GM18873 (cell line): ENCODE data around the gene ARHGAP21.
A peak's percentile ranks its signal among the peaks of the same experiment; 100 is the strongest.
"Not testable (repeated sequence)": the region's sequence is repeated elsewhere in the genome, so short reads cannot be mapped to it uniquely, and the experiment has no call there.

ENCODE experiments used
- ATAC-seq: cut with Tn5 transposase; IDR thresholded peaks from one replicate; pipeline ENCODE4 v1.9.1; 2021; ENCODE audit warnings: mild to moderate bottlenecking, moderate library complexity, moderate number of reproducible peaks; ENCODE audit not compliant: unreplicated experiment, low FRiP score

Gene ARHGAP21

GRCh38 chr10:24690961-24691512 lies 32.6 kb downstream of the ARHGAP21 start:
- ATAC-seq = no peak

DNA sequence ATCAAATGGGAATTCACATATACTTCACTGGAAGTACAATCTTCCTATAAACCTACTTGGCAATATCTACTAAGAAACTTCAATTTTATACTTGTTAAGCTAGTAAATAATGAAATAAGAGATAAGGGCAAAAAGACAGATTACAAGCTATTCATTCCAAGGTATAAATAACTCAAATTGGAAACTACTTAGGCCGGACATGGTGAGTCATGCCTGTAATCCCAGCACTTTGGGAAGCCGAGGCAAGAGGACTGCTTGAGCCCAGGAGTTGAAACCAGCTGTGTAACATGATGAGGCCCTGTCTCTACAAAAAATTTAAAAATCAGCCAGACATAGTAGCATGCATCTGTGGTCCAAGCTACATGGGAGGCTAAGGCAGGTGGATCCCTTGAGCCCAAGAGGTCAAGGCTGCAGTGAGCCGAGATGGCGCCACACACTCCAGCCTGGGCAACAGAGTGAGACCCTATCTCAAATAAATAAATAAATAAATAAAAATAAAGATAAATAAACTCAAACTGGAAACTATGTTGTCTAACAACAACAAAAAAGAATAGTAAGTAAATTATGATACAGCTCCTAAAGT lies 37.6 kb downstream of the ARHGAP21 start:
- no peak for ATAC-seq

DNA sequence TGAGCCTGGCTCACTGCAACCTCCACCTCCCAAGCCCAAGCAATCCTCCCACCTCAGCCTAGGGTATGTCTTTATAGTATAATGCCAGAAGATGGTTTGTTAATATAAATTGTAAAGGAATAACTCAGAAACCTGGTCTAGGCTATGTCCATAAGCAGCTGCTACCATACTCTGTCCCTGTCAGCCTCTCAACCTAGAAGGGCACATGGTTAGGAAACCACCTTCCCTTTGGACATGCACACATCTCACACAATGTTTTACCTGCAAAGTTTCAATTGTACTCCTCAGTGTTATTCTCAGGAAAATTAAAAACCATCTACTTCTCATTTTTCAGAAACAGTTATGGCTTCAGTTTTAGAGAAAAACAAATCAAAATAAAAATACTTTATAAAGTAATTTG lies 40.1 kb downstream of the ARHGAP21 start:
- no peak for ATAC-seq

DNA sequence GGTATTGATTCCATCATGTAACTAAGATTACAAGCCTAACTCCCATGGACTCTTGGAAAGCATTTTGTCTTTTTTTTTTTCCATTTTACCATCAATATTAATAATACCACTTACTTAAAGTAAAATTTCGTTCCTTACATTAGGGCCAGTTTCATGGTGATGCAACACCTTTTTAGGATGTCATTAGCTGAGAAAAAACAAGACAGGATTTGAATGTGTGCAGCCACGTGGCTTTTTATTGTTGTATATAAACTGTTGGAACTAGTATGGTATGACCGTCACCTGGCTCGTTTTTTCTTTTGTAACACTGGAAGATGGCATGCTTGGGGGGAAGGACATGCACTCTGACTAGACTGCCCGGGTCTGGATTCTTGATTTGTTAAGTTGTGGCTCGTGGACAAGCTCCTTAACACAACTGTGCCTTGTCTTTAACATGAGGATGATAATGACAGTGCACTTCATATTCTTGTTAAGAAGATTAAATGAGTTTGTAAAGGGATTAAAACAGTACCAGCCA lies 42.1 kb downstream of the ARHGAP21 start:
- no peak for ATAC-seq

DNA sequence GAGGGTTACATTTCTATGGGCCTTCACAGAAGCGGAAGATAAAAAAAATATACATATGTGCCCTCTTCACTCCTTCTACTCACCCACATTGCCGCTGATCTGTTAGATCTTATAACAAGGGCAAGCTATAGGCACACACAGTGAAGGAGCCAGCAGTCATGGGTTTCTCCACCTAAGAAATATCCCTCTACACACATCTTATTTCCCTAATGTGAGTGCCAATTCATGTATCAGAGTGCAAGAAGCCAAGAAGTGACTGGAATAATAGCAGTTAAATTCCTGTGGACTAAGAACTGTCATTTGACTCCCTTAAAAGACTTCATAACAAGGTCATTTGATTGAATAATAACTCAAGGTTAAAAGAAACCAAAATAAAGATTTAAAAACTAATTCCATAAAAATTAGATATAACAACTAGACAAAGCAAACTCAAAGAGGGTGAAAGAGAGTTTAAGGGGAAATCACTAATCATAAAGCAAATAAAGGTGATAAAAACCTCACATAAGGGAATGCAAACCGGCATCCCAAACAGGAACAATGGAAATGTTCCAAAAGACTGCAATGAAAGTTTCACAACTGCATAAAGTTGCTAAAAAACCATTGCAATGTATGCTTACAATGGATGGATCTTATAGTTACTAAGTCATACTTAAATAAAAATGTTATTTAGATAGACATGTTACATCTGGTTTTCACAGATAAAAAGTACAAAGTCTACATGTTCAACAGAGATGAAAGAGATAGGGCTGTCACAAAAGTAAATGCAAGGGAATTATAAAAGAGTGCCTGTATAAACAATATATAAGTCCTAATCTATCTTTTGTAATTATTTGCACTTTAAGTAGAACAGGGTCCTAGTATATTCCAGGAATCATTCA lies 42.8 kb downstream of the ARHGAP21 start:
- ATAC-seq = no peak

DNA sequence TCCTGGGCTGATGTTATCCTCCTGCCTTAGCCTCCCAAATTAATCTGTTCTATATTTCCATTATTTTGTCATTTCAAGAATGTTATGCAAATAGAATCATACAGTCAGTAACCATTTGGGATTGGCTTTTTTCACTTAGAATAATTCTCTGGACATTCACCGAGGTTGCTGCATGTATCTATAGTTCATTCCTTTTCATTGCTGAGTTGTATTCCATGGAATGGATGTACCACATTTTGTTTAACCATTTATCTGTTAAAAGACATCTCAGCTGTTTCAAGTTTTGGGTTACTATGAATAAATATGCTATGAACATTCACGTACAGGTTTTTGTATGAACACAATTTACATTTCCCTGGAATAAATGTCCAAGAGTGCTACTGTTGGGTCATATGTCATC lies 44.9 kb downstream of the ARHGAP21 start:
- ATAC-seq = no peak

DNA sequence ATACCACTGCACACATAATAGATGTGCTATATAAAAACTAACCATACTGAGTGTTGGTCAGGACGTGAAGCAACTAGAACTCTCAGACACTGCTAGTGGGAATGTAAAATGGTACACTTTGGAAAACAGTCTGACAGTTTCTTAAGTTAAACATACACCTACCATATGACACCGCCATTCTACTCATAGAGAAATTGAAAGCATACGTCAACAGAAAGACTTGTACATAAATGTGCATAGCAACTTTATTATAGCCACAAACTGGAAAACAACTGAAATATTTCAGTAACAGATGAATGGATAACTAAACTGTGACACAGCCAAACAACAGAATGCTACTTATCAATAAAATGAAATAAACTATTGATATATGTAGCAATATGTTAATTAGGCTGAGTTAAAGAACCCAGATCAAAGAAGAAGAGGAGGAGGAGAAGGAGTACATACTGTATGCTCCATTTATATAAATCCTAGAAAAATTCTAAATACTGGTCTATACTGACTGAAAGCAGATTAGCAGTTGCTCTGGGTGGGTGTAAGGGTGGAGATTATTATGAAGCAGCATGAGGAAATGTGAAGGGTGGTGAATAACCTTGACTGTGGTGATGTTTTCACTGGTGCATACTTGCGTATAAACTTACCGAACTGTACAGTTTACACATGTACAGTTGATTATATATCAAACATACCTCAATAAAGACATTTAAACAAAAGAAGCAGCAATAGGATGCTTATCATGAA lies 48.6 kb downstream of the ARHGAP21 start:
- peak; percentile 74 for ATAC-seq

GRCh38 chr10:24670964-24671670 lies 52.6 kb downstream of the ARHGAP21 start:
- no peak for ATAC-seq

DNA sequence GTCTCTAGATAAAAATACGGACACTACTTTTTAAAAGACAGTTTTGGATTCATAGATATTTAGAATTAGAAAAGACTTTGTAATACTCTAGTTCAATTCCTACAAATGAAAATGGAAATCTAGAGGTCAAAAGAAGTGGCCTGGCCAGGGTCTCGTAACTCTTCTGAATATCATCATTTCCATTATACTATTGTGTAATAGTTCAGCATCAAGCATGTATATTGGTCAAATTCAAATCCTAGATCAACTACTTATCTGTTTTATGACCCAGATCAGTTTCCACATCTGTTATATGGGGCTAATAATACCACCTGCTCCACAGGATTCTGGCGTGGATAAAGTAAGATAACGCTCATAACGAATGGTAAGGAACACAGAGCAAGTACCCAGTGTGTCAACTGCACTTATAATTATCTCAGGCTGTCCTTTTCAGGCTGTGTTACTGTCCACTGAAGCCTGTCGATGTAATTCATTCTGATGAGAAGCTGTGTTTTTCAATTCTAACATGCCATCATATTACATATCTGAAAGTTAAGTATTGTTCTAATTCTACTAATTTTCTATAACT lies 54.3 kb downstream of the ARHGAP21 start:
- no peak for ATAC-seq

GRCh38 chr10:24668247-24668646 lies 55.4 kb downstream of the ARHGAP21 start:
- no peak for ATAC-seq

DNA sequence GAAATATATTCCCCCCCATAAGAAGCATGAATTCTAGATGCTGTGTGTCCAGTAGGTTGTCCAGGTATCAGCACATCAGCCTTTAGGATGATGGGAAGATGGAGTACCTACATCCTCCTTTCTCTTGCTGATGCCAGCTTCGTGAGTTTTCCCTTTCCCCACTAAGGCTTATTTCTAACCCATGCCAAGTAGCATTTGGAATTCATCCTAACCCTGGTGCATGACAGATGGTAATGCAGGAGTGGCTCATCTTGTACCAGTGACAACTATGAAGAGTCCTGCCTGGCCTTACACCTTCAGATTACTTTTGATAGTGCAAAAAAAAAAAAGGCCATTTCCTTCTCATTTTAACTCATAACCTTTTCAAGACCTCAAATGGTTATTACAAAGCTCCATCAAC lies 58.7 kb downstream of the ARHGAP21 start:
- no peak for ATAC-seq

GRCh38 chr10:24661376-24661775 lies 62.3 kb downstream of the ARHGAP21 start:
- ATAC-seq = no peak

DNA sequence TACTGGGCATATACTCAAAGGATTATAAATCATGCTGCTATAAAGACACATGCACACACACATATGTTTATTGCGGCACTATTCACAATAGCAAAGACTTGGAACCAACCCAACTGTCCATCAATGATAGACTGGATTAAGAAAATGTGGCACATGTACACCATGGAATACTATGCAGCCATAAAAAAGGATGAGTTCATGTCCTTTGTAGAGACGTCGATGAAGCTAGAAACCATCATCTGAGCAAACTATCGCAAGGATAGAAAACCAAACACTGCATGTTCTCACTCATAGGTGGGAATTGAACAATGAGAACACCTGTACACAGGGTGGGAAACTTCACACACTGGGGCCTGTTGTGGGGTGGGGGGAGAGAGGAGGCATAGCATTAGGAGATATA lies 65.4 kb downstream of the ARHGAP21 start:
- not testable (repeated sequence) for ATAC-seq

DNA sequence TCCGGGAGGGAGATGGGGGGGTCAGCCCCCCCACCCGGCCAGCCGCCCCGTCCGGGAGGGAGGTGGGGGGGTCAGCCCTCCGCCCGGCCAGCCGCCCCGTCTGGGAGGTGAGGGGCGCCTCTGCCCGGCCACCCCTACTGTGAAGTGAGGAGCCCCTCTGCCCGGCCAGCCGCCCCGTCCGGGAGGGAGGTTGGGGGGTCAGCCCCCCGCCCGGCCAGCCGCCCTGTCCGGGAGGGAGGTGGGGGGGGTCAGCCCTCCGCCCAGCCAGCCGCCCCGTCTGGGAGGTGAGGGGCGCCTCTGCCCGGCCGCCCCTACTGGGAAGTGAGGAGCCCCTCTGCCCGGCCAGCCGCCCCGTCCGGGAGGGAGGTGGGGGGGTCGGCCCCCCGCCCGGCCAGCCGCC lies 67.4 kb downstream of the ARHGAP21 start:
- ATAC-seq = not testable (repeated sequence)

DNA sequence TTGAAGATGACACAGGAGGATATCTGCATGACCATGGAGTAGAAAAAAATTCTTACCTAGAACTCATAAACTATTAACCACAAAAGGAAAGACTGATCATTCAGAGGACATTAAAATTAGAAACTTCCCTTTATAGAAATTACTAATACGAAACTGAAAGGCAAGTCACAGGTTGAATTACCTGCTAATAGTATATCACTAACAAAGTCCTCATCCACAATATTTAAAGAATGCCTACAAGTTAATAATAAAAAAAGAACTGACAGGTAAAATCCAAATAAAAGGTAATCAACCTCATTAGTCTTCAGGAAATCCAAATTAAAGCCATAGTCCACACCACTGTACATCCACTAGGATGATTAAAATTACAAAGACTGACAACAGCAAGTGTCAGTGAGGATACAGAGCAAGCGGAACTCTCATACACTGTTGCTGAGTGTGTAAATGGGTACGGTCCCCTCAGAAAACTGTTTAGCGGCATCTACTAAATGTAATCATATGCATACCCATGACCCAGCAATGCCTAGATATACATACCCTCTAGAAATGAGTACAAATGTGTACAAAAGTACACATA lies 71.2 kb downstream of the ARHGAP21 start:
- peak; percentile 94 for ATAC-seq

DNA sequence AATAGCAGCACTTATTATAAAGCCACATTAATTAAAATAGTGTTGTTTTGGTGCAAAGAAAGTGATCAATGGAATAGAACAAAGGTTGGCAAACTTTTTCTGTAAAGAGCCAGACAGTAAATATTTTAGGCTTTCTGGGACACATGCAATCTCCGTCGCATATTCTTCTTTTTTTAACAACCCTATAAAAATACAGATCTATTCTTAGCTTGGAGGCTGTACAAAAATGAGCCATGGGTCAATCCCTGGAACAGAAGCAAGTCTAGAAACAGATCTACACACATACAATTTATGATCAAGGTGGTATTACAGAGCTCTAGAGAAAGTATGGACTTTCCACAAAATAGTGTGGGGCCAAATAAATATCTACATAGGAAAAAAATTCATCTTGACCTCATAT lies 71.8 kb downstream of the ARHGAP21 start:
- peak; percentile 2 for ATAC-seq

- no peak for ATAC-seq
These were observed 72.9 kb downstream of the ARHGAP21 start for GRCh38 chr10:24650669-24651391.

GRCh38 chr10:24645784-24646183 lies 77.9 kb downstream of the ARHGAP21 start:
- no peak for ATAC-seq

GRCh38 chr10:24645022-24645421 lies 78.7 kb downstream of the ARHGAP21 start:
- ATAC-seq = no peak
